Gastrocnemius medialis (tissue), 4 donors: ENCODE data around the gene HDAC7. TPM values are rescaled to one million over a fixed set of nuclear protein-coding genes. Genes with fewer than 3 reads are reported as not detected.

Source experiments
- ATAC-seq, 2 donors: fragments of 150-250 bp; one replicate each; pipeline ENCODE4 v1.9.1; 2016
- DNase-seq, 2 donors: peaks; one replicate each; pipeline ENCODE4 v3.0.0-alpha.2; 2019
- H3K27ac ChIP-seq, 4 donors: fragments of 200-600 bp; sonication (generic); 1 replicate in 1 of 4; 2 replicates in 3 of 4; pipeline ENCODE4 v1.5.1; 2016 to 2018; ENCODE audit warnings: mild to moderate bottlenecking in 2 of 4, moderate library complexity in 1 of 4
- H3K27me3 ChIP-seq, 3 donors: fragments of 200-600 bp; sonication (generic) in 2 of 3; 1 replicate in 1 of 3; 2 replicates in 2 of 3; pipeline versions ENCODE4 v1.5.1 to v1.6.0; 2016 to 2019; ENCODE audit warnings: mild to moderate bottlenecking in 1 of 3, moderate library complexity in 1 of 3
- H3K36me3 ChIP-seq, 2 donors: fragments of 200-600 bp; sonication (generic) in 1 of 2; one replicate each; pipeline ENCODE4 v1.5.1; 2017 to 2018
- H3K4me1 ChIP-seq, 2 donors: fragments of 200-600 bp; sonication (generic) in 1 of 2; one replicate each; pipeline ENCODE4 v1.5.1; 2016 to 2017; ENCODE audit warnings: mild to moderate bottlenecking in 2 of 2
- H3K4me3 ChIP-seq, 4 donors: fragments of 200-600 bp; sonication (generic) in 3 of 4; 1 replicate in 1 of 4; 2 replicates in 3 of 4; pipeline ENCODE4 v1.5.1; 2016 to 2019; ENCODE audit warnings: mild to moderate bottlenecking in 2 of 4
- H3K9me3 ChIP-seq, 3 donors: fragments of 200-600 bp; sonication (generic) in 2 of 3; 1 replicate in 1 of 3; 2 replicates in 2 of 3; pipeline ENCODE4 v1.5.1; 2016 to 2019
- POLR2A ChIP-seq, 2 donors: fragments of 450-650 bp; IDR thresholded peaks; one replicate each; pipeline ENCODE4 v1.6.1; 2017; ENCODE audit warnings: antibody characterized with exemption in 2 of 2, mild to moderate bottlenecking in 2 of 2, moderate library complexity in 2 of 2
- in situ Hi-C, 4 donors: fragments of 200-750 bp; cut with MboI; loops; one replicate each; pipeline versions ENCODE4 v1.15.0 to v1.8.0; 2017; ENCODE audit warnings: low sequenced_read_pairs in 4 of 4
- intact Hi-C: fragments of 100-400 bp; cut with DNase I; formaldehyde crosslinking; loops from one replicate; pipeline ENCODE4 v1.15.1; 2023; ENCODE audit warnings: low total_unique reads
- total RNA-seq, 4 donors: library from RNA; depleted of rRNA; stranded (reverse); fragments of >200 nt; gene quantifications; one replicate each; pipeline versions ENCODE4 v1.1.0 to v1.2.3, GENCODE V29; 2016
- TF ChIP-seq, protein P1 (sequence below), 5 experiments: fragments of 450-650 bp in 3 of 5; fragments of 200-600 bp in 2 of 5; sonication (generic) in 2 of 5; IDR thresholded peaks in 4 of 5; conservative IDR thresholded peaks in 1 of 5; 1 replicate in 4 of 5; 2 replicates in 1 of 5; pipeline ENCODE4 v1.5.1; 2016 to 2019; ENCODE audit warnings: antibody characterized with exemption in 5 of 5, mild to moderate bottlenecking in 3 of 5, moderate library complexity in 3 of 5

HDAC7 gene
- total RNA-seq, 4 donors from 2014 or later = 12.2 to 27.1 (median 17.0) TPM

DNA sequence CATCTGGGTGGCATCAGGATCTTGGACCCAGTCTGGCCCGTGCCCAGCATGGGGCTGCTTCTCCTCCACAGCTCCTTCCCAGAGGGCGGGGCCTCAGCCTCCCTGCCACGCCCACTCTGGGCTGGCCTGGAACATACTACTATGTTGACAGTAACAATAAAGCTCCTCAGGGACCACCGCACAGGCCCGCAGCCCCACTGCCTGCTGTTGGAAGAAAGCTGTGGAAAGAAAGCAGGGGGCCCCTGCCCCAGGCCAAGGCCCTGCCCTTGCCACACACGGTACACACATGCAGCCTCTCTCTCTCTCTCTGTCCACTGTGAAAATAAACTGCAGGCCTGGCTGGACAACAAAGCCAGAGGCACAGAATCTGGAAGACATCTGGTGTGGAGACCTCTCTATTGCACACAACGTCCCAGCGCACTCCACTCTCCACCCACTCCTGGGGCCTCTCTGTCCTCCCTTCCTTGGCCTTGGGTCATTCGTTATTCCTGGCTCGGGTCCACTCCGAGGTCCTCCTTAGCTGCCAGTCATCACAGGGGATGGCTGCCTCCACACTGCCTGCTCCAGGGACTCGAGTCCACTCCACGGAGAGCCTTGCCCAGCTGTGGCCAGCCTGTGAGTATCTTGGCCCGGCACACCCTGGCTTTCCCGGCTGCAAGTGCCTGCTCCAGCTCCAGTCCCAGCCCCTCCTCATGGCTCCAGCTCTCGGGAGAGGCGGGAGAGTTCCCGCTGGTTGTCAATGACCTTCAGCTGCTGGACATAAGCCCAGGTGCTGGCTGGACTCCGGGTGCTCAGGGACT, 82.6 kb downstream of the HDAC7 start:
- Histone ChIP-seq H3K27me3 (no peaks in the 10 kb centered on the region), H3K36me3 (no peaks in the 10 kb centered on the region), H3K4me1 (peaks cover 47 to 57% of the 10 kb centered on the region in 2 donors), H3K9me3 (no peaks in the 10 kb centered on the region), H3K4me3 (peak overlapping the region in 3 of 4 donors; percentile 10 to 16 (median 13)), H3K27ac (peak overlapping the region; percentile 61 to 79 (median 64))
- in situ Hi-C loops = loop anchor here in 2 of 4 donors (25.0 kb wide), 1 partner anchor 100 kb away; no protein-coding TSS in a partner anchor
- intact Hi-C loops = loop anchor here (1.0 kb wide), 1 partner anchor 20 kb away; no protein-coding TSS in a partner anchor
- DNase-seq (peak; percentile 51 to 82), ATAC-seq (peak; percentile 67 to 74)
- TF ChIP-seq, protein P1, sequence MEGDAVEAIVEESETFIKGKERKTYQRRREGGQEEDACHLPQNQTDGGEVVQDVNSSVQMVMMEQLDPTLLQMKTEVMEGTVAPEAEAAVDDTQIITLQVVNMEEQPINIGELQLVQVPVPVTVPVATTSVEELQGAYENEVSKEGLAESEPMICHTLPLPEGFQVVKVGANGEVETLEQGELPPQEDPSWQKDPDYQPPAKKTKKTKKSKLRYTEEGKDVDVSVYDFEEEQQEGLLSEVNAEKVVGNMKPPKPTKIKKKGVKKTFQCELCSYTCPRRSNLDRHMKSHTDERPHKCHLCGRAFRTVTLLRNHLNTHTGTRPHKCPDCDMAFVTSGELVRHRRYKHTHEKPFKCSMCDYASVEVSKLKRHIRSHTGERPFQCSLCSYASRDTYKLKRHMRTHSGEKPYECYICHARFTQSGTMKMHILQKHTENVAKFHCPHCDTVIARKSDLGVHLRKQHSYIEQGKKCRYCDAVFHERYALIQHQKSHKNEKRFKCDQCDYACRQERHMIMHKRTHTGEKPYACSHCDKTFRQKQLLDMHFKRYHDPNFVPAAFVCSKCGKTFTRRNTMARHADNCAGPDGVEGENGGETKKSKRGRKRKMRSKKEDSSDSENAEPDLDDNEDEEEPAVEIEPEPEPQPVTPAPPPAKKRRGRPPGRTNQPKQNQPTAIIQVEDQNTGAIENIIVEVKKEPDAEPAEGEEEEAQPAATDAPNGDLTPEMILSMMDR (IDR thresholded peaks at IDR 0.05 in 4 of 5, conservative IDR thresholded peaks at IDR 0.05 in 1 of 5) = no peak
- TF ChIP-seq POLR2A (IDR thresholded peaks at IDR 0.05) = no peak

DNA sequence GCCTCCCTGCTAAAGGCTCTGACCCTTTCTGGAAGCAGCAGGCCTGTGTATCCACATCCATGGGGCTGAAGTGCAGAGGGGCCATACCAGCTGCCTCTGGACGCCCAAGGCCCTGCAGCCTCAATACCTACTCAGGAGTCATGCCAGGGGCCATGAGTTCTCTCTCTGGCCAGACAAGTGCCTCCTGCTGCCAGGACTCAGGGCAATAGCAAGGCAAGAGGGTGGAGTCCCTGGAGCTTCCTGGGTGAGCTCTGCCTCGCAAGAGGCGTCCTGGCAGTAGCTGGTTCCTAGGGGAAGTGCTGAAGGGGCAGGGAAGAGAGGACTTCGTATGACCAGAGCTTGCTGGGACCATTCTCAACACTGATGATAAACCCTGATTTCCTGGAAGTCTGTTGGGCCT, 83.5 kb downstream of the HDAC7 start:
- H3K36me3 ChIP-seq = no peaks in the 10 kb centered on the region
- H3K9me3 ChIP-seq = no peaks in the 10 kb centered on the region
- no peak for DNase-seq
- in situ Hi-C loops = loop anchor here in 2 of 4 donors (25.0 kb wide), 1 partner anchor 101 kb away; no protein-coding TSS in a partner anchor
- intact Hi-C loops = no loop called here
- TF ChIP-seq, protein P1 (IDR thresholded peaks at IDR 0.05 in 4 of 5, conservative IDR thresholded peaks at IDR 0.05 in 1 of 5) = no peak
- no peak for TF ChIP-seq POLR2A (IDR thresholded peaks at IDR 0.05)
- no peaks in the 10 kb centered on the region for H3K27me3 ChIP-seq
- peak overlapping the region; percentile 61 to 79 (median 64) for H3K27ac ChIP-seq
- no peak overlapping the region for H3K4me3 ChIP-seq
- peaks cover 50 to 54% of the 10 kb centered on the region in 2 donors for H3K4me1 ChIP-seq
- ATAC-seq = no peak

DNA sequence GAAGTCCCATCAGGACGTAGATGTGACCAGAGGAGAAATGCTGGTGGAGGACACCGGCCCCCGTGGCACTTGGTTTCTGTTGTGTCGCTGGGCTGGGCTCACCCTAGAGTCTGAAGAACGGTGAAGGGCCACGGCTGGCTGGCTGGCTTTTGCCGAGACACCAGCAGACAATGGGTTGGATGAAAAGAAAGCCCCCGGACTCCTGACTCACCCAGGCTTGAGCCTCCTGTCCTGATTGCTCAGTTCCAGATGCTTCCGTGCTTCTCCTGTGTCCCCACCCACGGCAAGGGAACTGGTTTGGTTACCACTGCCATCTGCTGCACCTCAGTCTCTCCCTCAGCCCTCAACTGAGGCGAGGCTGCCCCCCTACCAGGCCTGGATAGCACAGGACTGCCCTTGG, 84.1 kb downstream of the HDAC7 start:
- no peak for ATAC-seq
- intact Hi-C loops (no loop called here), in situ Hi-C loops (loop anchor here in 2 of 4 donors (25.0 kb wide), 1 partner anchor 102 kb away; no protein-coding TSS in a partner anchor)
- TF ChIP-seq POLR2A (IDR thresholded peaks at IDR 0.05) = no peak
- TF ChIP-seq, protein P1 (IDR thresholded peaks at IDR 0.05 in 4 of 5, conservative IDR thresholded peaks at IDR 0.05 in 1 of 5) = no peak
- DNase-seq = no peak
- Histone ChIP-seq H3K27me3 (no peaks in the 10 kb centered on the region), H3K27ac (peak overlapping the region; percentile 61 to 79 (median 64)), H3K4me3 (no peak overlapping the region), H3K4me1 (peaks cover 49 to 52% of the 10 kb centered on the region in 2 donors), H3K36me3 (no peaks in the 10 kb centered on the region), H3K9me3 (no peaks in the 10 kb centered on the region)

DNA sequence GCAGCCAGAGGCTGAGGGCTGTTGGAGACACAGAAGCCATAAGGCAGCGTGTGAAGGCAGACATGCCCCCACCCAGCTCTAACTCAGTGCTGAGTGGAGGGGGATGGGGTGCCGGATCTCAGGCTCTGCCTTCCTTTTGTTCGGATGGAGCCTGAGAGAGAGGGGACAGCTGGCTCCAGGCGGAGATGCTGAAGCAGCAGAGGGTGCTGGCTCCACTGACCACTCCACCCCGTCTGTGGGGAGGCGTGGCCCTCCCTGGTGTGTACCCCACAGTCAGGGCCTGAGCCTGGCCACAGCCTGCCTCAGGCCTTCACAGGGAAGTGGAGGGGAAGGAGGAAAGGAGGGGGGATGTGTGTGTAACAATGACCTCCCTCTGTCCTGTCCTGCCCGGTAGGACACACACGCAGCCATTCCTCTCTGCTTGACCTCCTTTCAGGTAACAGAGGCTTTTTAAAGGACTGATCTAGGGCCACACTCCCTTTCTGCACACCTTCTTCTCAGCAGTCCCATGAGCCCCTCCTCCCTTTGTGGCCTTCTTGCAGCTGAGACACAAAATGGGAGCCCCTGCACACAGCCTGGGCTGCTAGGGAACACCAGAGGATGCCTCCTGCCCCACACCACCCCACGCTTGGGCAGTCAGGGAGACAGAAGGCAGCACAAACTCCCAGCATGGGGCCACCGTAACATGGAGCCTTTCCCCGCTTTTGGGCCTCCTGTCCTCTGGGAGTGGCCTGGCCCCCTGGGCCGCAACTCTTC, 84.8 kb downstream of the HDAC7 start:
- in situ Hi-C loops = loop anchor here in 2 of 4 donors (25.0 kb wide), 1 partner anchor 102 kb away; no protein-coding TSS in a partner anchor
- TF ChIP-seq, protein P1 (IDR thresholded peaks at IDR 0.05 in 4 of 5, conservative IDR thresholded peaks at IDR 0.05 in 1 of 5) = no peak
- no peak for TF ChIP-seq POLR2A (IDR thresholded peaks at IDR 0.05)
- H3K4me1 ChIP-seq = peaks cover 46 to 59% of the 10 kb centered on the region in 2 donors
- intact Hi-C loops = no loop called here
- H3K36me3 ChIP-seq = no peaks in the 10 kb centered on the region
- no peak overlapping the region for H3K4me3 ChIP-seq
- DNase-seq = no peak
- H3K9me3 ChIP-seq = no peaks in the 10 kb centered on the region
- ATAC-seq = no peak
- H3K27me3 ChIP-seq = no peaks in the 10 kb centered on the region
- H3K27ac ChIP-seq = peak overlapping the region; percentile 61 to 79 (median 64)
